ENCODE measurements around the gene ANXA5.
"Not testable (repeated sequence)": the region's sequence is repeated elsewhere in the genome, so short reads cannot be mapped to it uniquely, and the experiment has no call there.

Gene ANXA5

GRCh38 chr4:121662225-121662624 lies 34.6 kb downstream of the ANXA5 start:
- H3K27me3 ChIP-seq (ENCODE audit: insufficient read depth, low read depth) = no peaks in the 10 kb centered on the region
- H3K36me3 ChIP-seq (ENCODE audit: insufficient read depth) = no peaks in the 10 kb centered on the region
- H3K27ac ChIP-seq = no peak overlapping the region
- H3K4me1 ChIP-seq (ENCODE audit: low read depth, poor library complexity, severe bottlenecking) = peaks cover 7% of the 10 kb centered on the region
- no peak overlapping the region for H3K9ac ChIP-seq
- H4K20me1 ChIP-seq (ENCODE audit: insufficient read depth) = no peaks in the 10 kb centered on the region
- H3K4me2 ChIP-seq = no peak overlapping the region
- no peaks in the 10 kb centered on the region for H3K79me2 ChIP-seq (ENCODE audit: insufficient read depth, low read depth)
- no peak overlapping the region for H3K4me3 ChIP-seq (IDR thresholded peaks at IDR 0.05; ENCODE audit: insufficient read depth, low read depth, low read length)
- no peak overlapping the region for H2AFZ ChIP-seq (ENCODE audit: low read depth)
- TF ChIP-seq, protein P1, sequence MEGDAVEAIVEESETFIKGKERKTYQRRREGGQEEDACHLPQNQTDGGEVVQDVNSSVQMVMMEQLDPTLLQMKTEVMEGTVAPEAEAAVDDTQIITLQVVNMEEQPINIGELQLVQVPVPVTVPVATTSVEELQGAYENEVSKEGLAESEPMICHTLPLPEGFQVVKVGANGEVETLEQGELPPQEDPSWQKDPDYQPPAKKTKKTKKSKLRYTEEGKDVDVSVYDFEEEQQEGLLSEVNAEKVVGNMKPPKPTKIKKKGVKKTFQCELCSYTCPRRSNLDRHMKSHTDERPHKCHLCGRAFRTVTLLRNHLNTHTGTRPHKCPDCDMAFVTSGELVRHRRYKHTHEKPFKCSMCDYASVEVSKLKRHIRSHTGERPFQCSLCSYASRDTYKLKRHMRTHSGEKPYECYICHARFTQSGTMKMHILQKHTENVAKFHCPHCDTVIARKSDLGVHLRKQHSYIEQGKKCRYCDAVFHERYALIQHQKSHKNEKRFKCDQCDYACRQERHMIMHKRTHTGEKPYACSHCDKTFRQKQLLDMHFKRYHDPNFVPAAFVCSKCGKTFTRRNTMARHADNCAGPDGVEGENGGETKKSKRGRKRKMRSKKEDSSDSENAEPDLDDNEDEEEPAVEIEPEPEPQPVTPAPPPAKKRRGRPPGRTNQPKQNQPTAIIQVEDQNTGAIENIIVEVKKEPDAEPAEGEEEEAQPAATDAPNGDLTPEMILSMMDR (conservative IDR thresholded peaks at IDR 0.05; ENCODE audit: low read depth, low read length) = no peak

DNA sequence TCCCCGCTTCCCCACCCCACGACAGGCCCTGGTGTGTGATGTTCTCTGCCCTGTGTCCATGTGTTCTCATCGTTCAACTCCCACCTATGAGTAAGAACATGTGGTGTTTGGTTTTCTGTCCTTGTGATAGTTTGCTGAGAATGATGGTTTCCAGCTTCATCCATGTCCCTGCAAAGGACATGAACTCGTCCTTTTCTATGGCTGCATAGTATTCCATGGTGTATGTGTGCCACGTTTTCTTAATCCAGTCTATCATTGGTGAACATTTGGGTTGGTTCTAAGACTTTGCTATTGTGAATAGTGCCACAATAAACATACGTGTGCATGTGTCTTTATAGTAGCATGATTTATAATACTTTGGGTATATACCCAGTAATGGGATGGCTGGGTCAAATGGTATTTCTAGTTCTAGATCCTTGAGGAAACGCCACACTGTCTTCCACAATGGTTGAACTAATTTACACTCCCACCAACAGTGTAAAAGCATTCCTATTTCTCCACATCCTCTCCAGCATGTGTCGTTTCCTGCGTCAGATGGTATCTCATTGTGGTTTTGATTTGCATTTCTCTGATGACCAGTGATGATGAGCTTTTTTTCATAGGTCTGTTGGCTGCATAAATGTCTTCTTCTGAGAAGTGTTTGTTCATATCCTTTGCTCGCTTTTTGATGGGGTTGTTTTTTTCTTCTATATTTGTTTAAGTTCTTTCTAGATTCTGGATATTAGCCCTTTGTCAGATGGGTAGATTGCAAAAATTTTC lies 36.4 kb downstream of the ANXA5 start:
- not testable (repeated sequence) for H3K79me2 ChIP-seq (ENCODE audit: insufficient read depth, low read depth); H4K20me1 ChIP-seq (ENCODE audit: insufficient read depth); H3K4me1 ChIP-seq (ENCODE audit: low read depth, poor library complexity, severe bottlenecking); H3K27ac ChIP-seq; H3K4me2 ChIP-seq; H3K9ac ChIP-seq; H2AFZ ChIP-seq (ENCODE audit: low read depth); H3K4me3 ChIP-seq (IDR thresholded peaks at IDR 0.05; ENCODE audit: insufficient read depth, low read depth, low read length); H3K27me3 ChIP-seq (ENCODE audit: insufficient read depth, low read depth); H3K36me3 ChIP-seq (ENCODE audit: insufficient read depth)

DNA sequence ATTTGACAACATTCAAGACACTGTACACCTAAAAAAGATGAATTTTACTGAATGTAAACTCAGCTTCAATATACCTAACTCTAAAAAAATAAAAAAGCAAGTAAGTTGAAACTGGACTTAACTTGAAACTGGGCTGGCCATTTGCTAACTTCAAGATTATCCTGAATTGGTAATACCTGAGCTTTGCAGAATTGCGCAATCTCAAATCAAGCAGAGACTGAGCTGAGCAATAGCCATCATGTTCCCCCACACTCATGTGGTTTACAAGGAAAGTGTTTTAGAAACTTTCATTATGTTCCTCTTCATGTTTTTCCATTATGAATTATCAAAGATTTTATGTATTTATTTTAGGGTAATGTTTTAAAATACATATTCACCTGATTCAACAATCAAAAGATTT lies 38.7 kb downstream of the ANXA5 start:
- TF ChIP-seq, protein P1 (conservative IDR thresholded peaks at IDR 0.05; ENCODE audit: low read depth, low read length) = no peak
- no peaks in the 10 kb centered on the region for H3K27me3 ChIP-seq (ENCODE audit: insufficient read depth, low read depth)
- H4K20me1 ChIP-seq (ENCODE audit: insufficient read depth) = no peaks in the 10 kb centered on the region

GRCh38 chr4:121656269-121656641 lies 40.5 kb downstream of the ANXA5 start:
- no peaks in the 10 kb centered on the region for H3K36me3 ChIP-seq (ENCODE audit: insufficient read depth)
- H3K4me1 ChIP-seq (ENCODE audit: low read depth, poor library complexity, severe bottlenecking) = no peaks in the 10 kb centered on the region
- no peak overlapping the region for H3K27ac ChIP-seq
- TF ChIP-seq, protein P1 (conservative IDR thresholded peaks at IDR 0.05; ENCODE audit: low read depth, low read length) = peak; percentile 66
- no peaks in the 10 kb centered on the region for H3K27me3 ChIP-seq (ENCODE audit: insufficient read depth, low read depth)
- no peaks in the 10 kb centered on the region for H4K20me1 ChIP-seq (ENCODE audit: insufficient read depth)
- H3K79me2 ChIP-seq (ENCODE audit: insufficient read depth, low read depth) = no peaks in the 10 kb centered on the region
- H3K4me3 ChIP-seq (IDR thresholded peaks at IDR 0.05; ENCODE audit: insufficient read depth, low read depth, low read length) = no peak overlapping the region
- no peak overlapping the region for H3K4me2 ChIP-seq
- H2AFZ ChIP-seq (ENCODE audit: low read depth) = no peak overlapping the region
- H3K9ac ChIP-seq = no peak overlapping the region

More for the DNA sequence above, 38.7 kb downstream of the ANXA5 start:
- Histone ChIP-seq H3K4me1 (ENCODE audit: low read depth, poor library complexity, severe bottlenecking) (no peaks in the 10 kb centered on the region), H3K36me3 (ENCODE audit: insufficient read depth) (no peaks in the 10 kb centered on the region), H3K4me3 (IDR thresholded peaks at IDR 0.05; ENCODE audit: insufficient read depth, low read depth, low read length) (no peak overlapping the region), H3K27ac (no peak overlapping the region), H3K9ac (no peak overlapping the region), H3K4me2 (no peak overlapping the region), H2AFZ (ENCODE audit: low read depth) (no peak overlapping the region), H3K79me2 (ENCODE audit: insufficient read depth, low read depth) (no peaks in the 10 kb centered on the region)
